ENCODE data around the gene ADCY7.

ADCY7 gene

GRCh38 chr16:50313596-50314478 lies 47.5 kb downstream of the ADCY7 start:
- DNase-seq (ENCODE audit: low read depth in 2 of 2): peak in 1 of 2 donors; percentile 15

DNA sequence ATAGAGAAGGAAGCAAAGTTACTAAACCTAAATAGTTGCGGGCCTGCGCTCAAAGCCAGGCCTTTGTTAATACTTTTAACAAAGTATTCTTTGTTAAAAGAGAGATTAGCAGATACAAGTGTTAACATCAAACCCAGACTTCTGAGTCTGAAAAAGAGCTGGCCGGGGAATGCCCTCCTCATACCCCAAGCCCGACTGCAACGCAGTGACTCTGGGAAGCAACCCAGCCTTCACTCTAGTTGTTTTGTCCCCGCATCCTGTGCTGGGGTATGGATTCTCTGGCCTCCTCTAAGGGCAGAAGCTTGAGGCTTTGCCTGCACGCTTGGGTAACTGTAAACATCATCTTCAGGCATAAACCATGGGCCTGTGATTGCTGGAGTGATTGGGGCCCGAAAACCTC lies 48.3 kb downstream of the ADCY7 start:
- DNase-seq (ENCODE audit: low read depth in 2 of 2): no peak

- no peak for DNase-seq (ENCODE audit: low read depth in 2 of 2)
Measured at GRCh38 chr16:50315346-50315997, 49.1 kb downstream of the ADCY7 start.

DNA sequence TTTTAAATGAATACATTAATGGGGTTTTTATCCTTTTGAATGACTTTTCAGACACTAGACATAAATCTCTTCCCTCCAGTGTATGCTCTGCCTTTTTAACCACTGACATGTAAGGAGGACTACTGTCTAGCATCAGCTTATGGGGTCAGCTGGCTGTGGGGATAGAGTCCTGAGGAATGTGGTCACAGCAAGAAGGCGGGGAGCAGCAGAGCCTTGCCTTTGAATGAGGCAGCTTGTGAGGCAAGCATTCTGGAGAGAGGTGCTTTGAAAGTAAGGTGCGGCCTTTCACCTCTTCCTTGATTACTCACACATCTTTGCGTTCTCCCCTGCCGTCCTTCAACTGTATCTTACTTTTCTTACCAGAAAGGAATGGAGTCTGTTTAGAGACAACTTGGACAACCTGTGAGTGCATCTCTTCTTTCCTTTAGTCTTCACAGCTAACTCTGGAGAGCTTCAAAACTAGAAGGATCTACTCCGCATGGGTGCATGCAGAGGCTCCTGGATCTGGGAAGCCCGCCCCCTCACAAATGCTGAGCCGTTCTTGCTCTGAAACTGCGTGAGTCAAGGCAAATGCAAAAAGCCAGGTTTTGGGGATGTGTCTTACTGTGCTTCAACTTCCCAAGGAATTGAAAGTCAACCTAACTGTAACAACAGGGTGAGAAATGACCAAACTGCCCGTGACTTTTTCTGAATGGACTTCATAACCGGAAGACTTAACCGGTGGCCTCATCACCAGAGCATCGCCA lies 49.9 kb downstream of the ADCY7 start:
- DNase-seq (ENCODE audit: low read depth in 2 of 2): no peak

DNA sequence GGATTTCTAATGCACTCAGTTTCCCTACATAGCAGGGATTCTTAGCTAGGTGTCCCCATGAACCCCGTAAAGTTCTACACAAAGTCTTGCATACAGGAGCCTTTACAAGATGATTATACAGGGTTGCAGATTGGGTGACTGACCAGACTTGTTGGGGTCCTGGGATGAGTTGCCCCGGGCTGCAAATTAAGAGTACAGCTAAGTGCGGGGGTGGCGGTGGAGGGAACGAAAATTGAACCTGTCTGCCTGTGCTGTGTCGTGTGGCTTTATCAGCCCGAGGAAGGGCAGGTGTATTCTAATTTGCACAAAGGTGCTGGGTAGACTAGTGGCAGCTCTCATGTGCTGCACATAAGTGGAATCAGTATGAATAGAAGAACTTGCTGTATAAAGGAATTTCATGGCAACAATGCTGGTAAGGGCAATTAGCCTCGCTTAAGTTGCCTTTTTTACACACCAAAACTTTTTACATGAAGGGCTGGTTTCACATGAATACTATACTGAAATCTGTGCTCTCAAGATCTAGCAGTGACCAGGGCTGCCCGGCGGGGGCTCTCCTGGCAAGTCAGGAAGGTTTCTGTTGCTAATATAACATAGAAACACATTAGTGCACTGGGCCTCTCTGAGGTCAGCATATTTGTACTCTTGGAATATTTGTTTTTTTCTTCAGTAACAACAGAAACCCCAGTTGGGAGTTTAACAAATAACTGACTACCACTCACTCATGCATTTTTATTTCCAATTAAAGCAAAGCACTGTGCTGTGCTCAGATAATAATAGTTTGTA lies 50.7 kb downstream of the ADCY7 start:
- DNase-seq (ENCODE audit: low read depth in 2 of 2): no peak

DNA sequence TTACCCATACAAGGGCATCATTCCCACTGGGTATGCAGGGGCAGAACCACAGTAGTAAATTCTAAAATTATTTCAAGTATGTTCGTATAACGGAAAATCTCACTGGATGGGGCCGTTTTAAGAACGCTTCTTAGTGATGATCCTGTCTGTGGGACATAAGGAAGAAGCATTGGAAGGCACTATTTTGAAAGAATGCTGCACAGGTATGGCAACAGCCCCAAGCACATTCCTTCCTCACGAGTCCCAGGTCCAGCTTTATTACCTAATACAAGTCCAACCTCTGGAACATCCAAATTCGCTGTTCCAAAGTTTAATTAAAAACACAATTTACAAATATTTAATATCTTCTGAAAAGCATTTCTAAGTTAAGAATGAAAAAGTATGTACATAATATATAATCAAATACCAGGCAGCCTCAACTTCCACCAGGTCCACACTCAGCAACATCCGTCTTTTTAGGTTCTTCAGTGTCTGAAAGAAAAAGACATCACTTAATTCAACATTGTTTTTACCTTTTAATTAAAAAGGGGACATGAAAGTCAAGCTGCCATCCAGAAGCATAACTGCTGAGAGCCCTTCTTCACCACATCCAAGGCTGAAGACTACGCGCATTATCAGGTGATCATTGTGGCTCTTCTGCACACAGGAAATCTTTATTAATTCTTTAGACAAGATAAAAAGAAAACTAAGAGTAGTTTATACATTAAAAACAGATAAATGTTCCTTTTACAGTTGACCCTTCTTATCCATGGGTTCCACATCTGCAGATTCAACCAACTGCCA lies 52.6 kb downstream of the ADCY7 start:
- no peak for DNase-seq (ENCODE audit: low read depth in 2 of 2)

DNA sequence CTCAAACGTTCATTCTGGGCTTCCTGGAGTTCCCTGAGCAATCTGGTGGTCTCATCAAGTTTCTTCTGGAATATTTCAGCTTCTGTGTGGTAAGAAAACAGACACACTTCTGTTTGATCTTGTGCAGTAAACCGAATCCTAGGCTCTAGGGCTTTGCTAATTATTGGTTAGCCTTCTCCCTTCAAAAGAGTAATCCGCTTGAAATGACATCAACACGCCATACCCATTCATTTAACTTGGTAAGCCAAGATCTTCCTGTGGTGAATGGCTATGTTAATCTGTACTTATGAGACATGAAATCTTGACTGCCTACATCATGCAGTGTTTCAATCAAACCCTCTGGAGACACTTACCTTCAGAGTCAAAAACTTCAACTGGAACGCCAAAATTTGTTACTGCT lies 54.0 kb downstream of the ADCY7 start:
- no peak for DNase-seq (ENCODE audit: low read depth in 2 of 2)

- no peak for DNase-seq (ENCODE audit: low read depth in 2 of 2)
Measured at GRCh38 chr16:50322333-50322732, 56.0 kb downstream of the ADCY7 start.

- no peak for DNase-seq (ENCODE audit: low read depth in 2 of 2)
Measured at GRCh38 chr16:50323335-50324011, 57.1 kb downstream of the ADCY7 start.

DNA sequence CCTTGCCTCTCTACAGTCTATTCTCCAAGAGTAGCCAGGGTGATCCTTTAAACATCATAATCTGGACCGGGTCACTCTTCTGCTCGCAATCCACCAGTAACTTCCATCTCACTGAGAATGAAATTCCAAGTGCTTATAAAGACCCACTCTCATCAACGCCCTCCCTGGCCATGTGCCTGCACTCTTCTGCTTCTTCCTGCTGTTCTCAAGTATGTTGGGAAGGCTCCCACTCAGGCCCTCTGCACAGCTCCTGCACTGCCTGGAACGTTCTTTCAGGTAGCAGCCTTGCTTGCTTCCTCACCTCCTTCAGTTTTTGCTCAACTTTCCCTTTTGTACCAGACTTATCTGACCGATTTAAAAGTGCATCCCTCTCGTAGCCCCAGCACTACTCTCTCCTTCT lies 58.0 kb downstream of the ADCY7 start:
- no peak for DNase-seq (ENCODE audit: low read depth in 2 of 2)

GRCh38 chr16:50326264-50326663 lies 59.9 kb downstream of the ADCY7 start:
- DNase-seq (ENCODE audit: low read depth in 2 of 2): no peak

DNA sequence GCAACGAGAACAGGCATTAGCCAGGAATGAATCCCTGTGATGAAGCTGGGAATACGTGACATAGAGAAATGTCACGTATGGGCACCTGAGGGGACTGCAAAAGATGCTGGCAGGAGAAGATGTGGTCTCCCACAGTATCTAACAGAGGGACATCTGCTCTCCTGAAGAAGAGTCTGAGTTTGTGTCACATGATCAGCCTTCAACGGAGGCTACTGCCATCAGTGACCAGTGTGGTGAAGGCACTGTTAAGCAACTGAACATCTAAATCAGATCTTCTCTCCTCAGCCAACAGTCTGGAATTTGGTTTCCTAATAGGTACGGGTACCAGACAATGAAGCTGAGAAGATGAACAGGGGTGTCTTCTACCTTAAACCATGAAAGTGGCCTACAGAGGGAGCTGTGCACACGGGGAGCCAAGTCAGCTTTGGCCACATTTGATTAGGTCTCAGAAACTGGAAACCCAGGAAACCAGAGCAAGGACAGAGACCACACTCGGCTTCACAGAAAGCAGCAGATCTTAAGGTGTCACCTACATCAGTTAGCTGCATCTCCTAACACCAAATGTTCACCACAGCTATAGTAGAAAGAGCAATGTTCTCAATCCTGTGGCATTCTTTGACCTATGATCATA lies 60.6 kb downstream of the ADCY7 start:
- DNase-seq (ENCODE audit: low read depth in 2 of 2): peak in 1 of 2 donors; percentile 17

GRCh38 chr16:50329446-50330189 lies 63.3 kb downstream of the ADCY7 start:
- DNase-seq (ENCODE audit: low read depth in 2 of 2): no peak

- DNase-seq (ENCODE audit: low read depth in 2 of 2): no peak
Measured at GRCh38 chr16:50331570-50331969, 65.2 kb downstream of the ADCY7 start.

GRCh38 chr16:50332599-50332998 lies 66.2 kb downstream of the ADCY7 start:
- DNase-seq (ENCODE audit: low read depth in 2 of 2): no peak

- no peak for DNase-seq (ENCODE audit: low read depth in 2 of 2)
Measured at GRCh38 chr16:50334106-50334975, 68.0 kb downstream of the ADCY7 start.

DNA sequence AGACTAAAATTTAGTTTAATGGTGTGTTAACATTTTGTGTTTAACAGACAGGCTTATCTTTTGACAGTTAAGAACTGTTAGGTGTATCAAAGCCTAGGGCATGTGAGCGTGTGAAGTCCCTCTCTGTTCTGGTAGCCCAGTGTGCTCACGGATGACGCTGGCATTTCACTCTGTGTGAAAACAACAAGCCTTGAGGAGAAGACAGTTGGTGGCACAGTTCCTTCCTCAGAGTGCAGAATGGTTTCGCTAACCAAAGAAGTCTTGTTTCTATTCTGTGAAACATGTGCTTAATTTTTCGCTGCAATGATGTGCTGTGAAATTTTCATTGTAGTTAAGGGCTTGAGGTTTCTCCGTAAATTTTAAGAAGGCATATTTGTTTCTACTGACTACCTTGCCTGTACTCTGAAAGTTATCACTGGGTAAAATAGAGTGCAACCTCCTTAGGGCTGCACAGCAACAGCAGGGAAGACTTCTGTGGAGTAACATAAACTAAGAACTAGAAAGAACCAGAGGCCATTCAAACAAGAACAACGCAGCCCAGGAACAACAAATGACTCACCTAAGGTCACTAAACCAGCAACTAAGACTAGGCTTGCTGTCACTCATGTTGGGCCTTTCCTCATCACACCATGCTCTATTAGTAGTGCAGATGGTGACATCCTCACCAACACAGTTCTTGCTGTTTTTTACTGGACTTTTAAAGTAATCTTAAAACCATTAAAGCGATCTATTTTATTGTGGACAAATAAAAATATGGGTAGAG lies 69.0 kb downstream of the ADCY7 start:
- no peak for DNase-seq (ENCODE audit: low read depth in 2 of 2)

All from stimulated activated CD4-positive, alpha-beta T cell treated with anti-CD3 and anti-CD28 coated beads, Interleukin-1b, Interleukin-23, amount 100 ng/mL, for 1 hour (primary cell).